ENCODE data around the gene SEZ6L2. TPM values are rescaled to one million over a fixed set of nuclear protein-coding genes. Genes with fewer than 3 reads are reported as not detected.
A peak's percentile ranks its signal among the peaks of the same experiment; 100 is the strongest.

Gene SEZ6L2
- total and polyA plus RNA-seq, 2 donors, result 1.5 to 7.7 TPM

- Histone ChIP-seq H3K36me3 (ENCODE audit: insufficient read depth) (no peaks in the 10 kb centered on the region), H3K4me1 (ENCODE audit: insufficient read depth) (no peaks in the 10 kb centered on the region), H3K27ac (ENCODE audit: low read depth) (no peak overlapping the region), H3K4me3 (ENCODE audit: low read depth, low read length) (no peak overlapping the region)
- 92% methylated on average over 7 of the region's 7 CpGs for WGBS
- no peak for DNase-seq (ENCODE audit: extremely low spot score)
Measured at GRCh38 chr16:29904947-29905346, 5.6 kb upstream of the SEZ6L2 start.

- Histone ChIP-seq H3K36me3 (ENCODE audit: insufficient read depth) (no peaks in the 10 kb centered on the region), H3K27ac (ENCODE audit: low read depth) (no peak overlapping the region), H3K4me1 (ENCODE audit: insufficient read depth) (no peaks in the 10 kb centered on the region), H3K4me3 (ENCODE audit: low read depth, low read length) (no peak overlapping the region)
- WGBS, result 71% methylated on average over 4 of the region's 4 CpGs
- no peak for DNase-seq (ENCODE audit: extremely low spot score)
Measured at GRCh38 chr16:29903590-29903989, 4.2 kb upstream of the SEZ6L2 start.

DNA sequence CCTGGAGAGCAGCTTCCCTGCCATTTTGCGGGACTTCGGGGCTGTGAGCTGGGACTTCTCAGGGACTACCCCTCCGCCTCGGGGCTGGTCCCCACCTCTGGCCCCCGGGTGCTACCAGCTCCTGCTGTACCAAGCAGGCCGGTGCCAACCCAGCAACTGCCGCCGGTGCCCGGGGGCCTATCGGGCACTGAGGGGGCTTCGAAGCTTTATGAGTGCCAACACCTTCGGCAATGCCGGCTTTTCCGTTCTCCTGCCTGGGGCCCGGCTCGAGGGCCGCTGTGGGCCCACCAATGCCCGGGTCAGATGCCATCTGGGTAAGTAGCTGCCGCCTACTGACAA lies 2.2 kb upstream of the SEZ6L2 start:
- WGBS, result 89% methylated on average over 19 of the region's 19 CpGs

DNA sequence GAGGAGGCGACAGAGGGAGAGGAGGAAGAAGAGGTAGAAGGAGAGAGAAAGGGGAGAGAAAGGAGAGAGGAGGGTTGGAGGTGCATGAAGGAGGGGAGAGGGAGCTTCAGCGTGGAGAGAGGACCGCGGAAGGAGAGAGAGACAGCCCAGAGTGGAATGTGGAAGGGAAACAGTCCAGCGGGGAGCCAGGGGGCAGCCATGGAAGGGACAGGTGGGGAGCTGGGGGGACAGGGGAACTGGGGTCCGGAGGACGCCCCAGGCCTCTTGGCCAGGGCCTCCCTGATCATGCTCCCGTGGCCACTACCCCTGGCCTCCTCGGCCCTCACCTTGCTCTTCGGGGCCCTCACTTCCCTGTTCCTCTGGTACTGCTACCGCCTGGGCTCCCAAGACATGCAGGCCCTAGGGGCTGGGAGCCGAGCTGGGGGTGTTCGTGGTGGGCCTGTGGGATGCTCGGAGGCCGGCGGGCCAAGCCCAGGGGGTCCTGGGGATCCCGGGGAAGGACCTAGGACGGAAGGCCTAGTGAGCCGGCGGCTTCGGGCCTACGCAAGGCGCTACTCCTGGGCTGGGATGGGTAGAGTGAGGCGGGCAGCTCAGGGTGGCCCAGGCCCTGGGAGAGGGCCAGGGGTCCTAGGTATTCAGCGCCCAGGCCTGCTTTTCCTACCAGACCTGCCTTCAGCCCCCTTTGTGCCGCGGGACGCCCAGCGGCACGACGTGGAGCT lies 1.7 kb upstream of the SEZ6L2 start:
- no peak overlapping the region for H3K4me3 ChIP-seq (ENCODE audit: low read depth, low read length)
- H3K4me1 ChIP-seq (ENCODE audit: insufficient read depth), result no peaks in the 10 kb centered on the region
- no peak for DNase-seq (ENCODE audit: extremely low spot score)
- no peaks in the 10 kb centered on the region for H3K36me3 ChIP-seq (ENCODE audit: insufficient read depth)
- 52% methylated on average over 31 of the region's 31 CpGs for WGBS
- H3K27ac ChIP-seq (ENCODE audit: low read depth), result no peak overlapping the region

More for the DNA sequence above, 2.2 kb upstream of the SEZ6L2 start:
- no peak overlapping the region for H3K27ac ChIP-seq (ENCODE audit: low read depth)
- no peaks in the 10 kb centered on the region for H3K4me1 ChIP-seq (ENCODE audit: insufficient read depth)
- H3K36me3 ChIP-seq (ENCODE audit: insufficient read depth), result no peaks in the 10 kb centered on the region
- no peak overlapping the region for H3K4me3 ChIP-seq (ENCODE audit: low read depth, low read length)
- DNase-seq (ENCODE audit: extremely low spot score), result no peak

DNA sequence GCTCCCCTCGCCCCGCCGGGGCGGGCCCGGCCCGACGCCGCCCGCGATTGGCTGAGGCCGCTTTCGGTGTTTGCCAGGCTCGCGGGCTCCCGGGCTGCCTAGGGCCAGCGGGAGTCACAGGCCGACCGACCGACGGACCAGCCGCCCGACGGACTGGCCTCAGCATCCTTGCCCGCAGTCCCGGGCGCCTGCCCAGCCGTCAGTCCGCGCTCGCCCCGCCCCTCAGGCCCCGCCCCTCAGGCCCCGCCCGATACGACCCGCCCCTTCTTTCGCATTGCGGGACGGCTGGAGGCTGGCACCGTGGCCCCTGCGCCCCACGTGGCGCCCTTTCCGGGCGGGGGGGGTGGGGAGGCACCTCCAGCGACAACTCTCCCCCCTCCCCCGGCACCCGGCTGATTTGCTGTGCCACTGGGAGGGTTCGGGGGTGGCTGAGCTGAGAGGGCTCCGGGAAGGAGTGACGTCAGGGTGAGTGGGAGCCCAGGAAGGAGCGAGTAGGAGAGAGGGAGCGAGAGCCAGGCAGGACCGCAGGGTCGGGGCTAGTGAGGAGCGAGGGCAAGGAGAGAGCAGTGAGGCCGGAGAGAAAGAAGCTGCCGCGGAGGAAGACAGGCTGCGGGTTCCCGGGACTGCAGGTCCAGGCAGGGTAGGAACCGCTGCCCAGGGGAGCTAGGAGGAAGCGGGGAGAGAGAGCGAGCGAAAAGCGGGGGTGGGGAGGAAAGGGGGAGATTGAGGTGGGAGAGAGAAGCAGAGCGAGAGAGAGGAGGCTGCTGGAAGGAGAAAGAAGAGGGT lies 945 bp upstream of the SEZ6L2 start, which contains the start of gene ASPHD1:
ASPHD1 (plus strand) TSS at position 387 of the 786 bp plus-strand sequence. CDS start 484 bp downstream, outside the sequence.
- H3K4me3 ChIP-seq (ENCODE audit: low read depth, low read length), result peak within 1 kb of the TSS; percentile 55
- no peak within 1 kb of the TSS for H3K27ac ChIP-seq (ENCODE audit: low read depth)
- WGBS, result 1% methylated on average over 67 of the region's 67 CpGs
- H3K36me3 ChIP-seq (ENCODE audit: insufficient read depth), result no peaks in the 10 kb centered on the region
- no peak for DNase-seq (ENCODE audit: extremely low spot score)
- H3K4me1 ChIP-seq (ENCODE audit: insufficient read depth), result no peaks in the 10 kb centered on the region

DNA sequence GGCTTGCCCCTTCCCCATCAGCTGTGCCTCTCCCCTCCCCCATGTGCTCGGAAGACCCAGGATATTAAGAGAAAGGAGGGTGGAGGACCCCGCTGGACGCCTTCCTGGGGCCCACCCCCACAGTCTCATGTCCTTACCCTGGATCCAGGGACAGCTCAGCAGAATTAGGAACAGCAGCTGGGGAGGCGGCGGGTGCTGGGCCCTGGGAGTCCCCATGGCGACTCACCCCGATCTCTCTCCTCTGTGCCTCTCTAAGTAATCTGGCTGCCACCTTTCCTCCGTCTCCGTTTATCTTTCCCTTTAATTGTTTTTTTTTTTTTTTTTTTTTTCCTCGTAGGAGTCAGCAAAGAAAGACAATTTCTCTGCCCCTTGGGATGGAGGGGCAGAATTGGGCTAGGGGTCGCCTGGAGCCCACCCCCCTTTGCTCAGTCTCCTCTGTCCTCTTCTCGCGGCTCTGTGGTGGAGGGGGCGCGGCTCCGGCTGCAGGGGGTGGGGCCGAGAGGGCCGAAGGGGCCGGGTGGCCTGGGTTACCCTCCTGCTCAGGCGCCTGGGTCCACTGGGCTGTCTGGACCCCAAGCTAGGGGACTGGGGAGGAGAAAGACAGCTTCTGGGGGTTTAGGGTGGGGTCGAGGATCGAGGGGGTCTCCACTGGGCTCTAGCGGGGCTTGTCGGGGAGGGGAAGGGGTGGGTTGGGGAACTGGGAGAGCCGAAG lies 390 bp downstream of the SEZ6L2 start:
- 2% methylated on average over 25 of the region's 25 CpGs for WGBS
- no peak for DNase-seq (ENCODE audit: extremely low spot score)
- Histone ChIP-seq H3K36me3 (ENCODE audit: insufficient read depth) (no peaks in the 10 kb centered on the region), H3K27ac (ENCODE audit: low read depth) (no peak overlapping the region), H3K4me3 (ENCODE audit: low read depth, low read length) (no peak overlapping the region), H3K4me1 (ENCODE audit: insufficient read depth) (no peaks in the 10 kb centered on the region)

GRCh38 chr16:29898135-29898803 lies 1.1 kb downstream of the SEZ6L2 start:
- no peaks in the 10 kb centered on the region for H3K4me1 ChIP-seq (ENCODE audit: insufficient read depth)

DNA sequence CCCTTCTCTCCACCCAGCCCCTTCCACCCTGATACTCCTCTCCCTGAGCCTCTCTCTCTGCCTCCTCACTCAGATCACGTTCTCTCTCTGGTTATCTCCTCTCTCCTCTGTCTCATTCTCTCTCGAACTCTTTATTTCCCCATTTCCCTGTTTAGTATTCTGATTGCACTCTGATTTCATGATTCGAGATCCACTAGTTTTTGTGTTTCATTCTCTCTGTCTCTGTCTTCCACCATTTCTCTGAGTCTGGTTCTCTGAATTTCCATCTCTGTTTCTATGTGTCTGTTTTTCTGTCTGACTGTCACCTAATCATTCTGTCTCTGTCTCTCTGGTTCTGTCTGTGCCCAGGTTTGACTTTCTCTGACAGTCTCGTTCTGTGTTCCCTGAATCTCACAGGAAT lies 2.0 kb downstream of the SEZ6L2 start:
- Histone ChIP-seq H3K4me3 (ENCODE audit: low read depth, low read length) (no peak overlapping the region), H3K4me1 (ENCODE audit: insufficient read depth) (no peaks in the 10 kb centered on the region), H3K36me3 (ENCODE audit: insufficient read depth) (no peaks in the 10 kb centered on the region), H3K27ac (ENCODE audit: low read depth) (no peak overlapping the region)
- 41% methylated on average over 4 of the region's 4 CpGs for whole genome bisulfite sequencing
- DNase-seq (ENCODE audit: extremely low spot score), result no peak

More at GRCh38 chr16:29898135-29898803, 1.1 kb downstream of the SEZ6L2 start:
- WGBS, result 10% methylated on average over 9 of the region's 9 CpGs
- DNase-seq (ENCODE audit: extremely low spot score), result no peak
- Histone ChIP-seq H3K4me3 (ENCODE audit: low read depth, low read length) (no peak overlapping the region), H3K36me3 (ENCODE audit: insufficient read depth) (no peaks in the 10 kb centered on the region), H3K27ac (ENCODE audit: low read depth) (no peak overlapping the region)

- no peak for DNase-seq (ENCODE audit: extremely low spot score)
- 39% methylated on average over 14 of the region's 15 CpGs for WGBS
- no peak overlapping the region for H3K27ac ChIP-seq (ENCODE audit: low read depth)
- no peak overlapping the region for H3K4me3 ChIP-seq (ENCODE audit: low read depth, low read length)
- no peaks in the 10 kb centered on the region for H3K36me3 ChIP-seq (ENCODE audit: insufficient read depth)
- H3K4me1 ChIP-seq (ENCODE audit: insufficient read depth), result no peaks in the 10 kb centered on the region
Measured at GRCh38 chr16:29896841-29897240, 2.5 kb downstream of the SEZ6L2 start.

GRCh38 chr16:29894352-29894751 lies 5.0 kb downstream of the SEZ6L2 start:
- WGBS, result 78% methylated on average over 4 of the region's 4 CpGs
- Histone ChIP-seq H3K27ac (ENCODE audit: low read depth) (no peak overlapping the region), H3K4me1 (ENCODE audit: insufficient read depth) (no peaks in the 10 kb centered on the region), H3K36me3 (ENCODE audit: insufficient read depth) (no peaks in the 10 kb centered on the region), H3K4me3 (ENCODE audit: low read depth, low read length) (no peak overlapping the region)
- no peak for DNase-seq (ENCODE audit: extremely low spot score)

GRCh38 chr16:29893553-29893952 lies 5.8 kb downstream of the SEZ6L2 start:
- no peak for DNase-seq (ENCODE audit: extremely low spot score)
- H3K4me3 ChIP-seq (ENCODE audit: low read depth, low read length), result no peak overlapping the region
- no peaks in the 10 kb centered on the region for H3K4me1 ChIP-seq (ENCODE audit: insufficient read depth)
- WGBS, result 93% methylated on average over 3 of the region's 3 CpGs
- H3K36me3 ChIP-seq (ENCODE audit: insufficient read depth), result no peaks in the 10 kb centered on the region
- no peak overlapping the region for H3K27ac ChIP-seq (ENCODE audit: low read depth)

DNA sequence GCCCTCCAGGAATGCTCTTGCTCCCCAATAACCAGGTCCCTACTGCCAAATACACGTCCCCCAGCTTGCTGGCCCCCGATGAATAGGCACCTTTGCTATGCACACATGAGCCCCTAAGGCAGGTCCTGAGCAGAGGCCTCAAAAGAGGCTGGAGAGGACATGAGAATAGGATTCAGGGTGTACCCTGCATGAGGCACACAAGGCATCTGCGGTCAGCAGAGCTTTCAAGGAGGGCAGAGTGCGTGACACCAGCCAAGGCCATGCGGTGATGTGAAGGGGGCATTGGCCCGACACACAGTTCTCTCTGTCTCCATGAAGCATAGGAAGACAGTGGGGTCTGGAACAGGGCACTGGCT lies 6.9 kb downstream of the SEZ6L2 start:
- Histone ChIP-seq H3K27ac (ENCODE audit: low read depth) (no peak overlapping the region), H3K4me1 (ENCODE audit: insufficient read depth) (no peaks in the 10 kb centered on the region), H3K4me3 (ENCODE audit: low read depth, low read length) (no peak overlapping the region), H3K36me3 (ENCODE audit: insufficient read depth) (no peaks in the 10 kb centered on the region)
- DNase-seq (ENCODE audit: extremely low spot score), result no peak
- WGBS, result 91% methylated on average over 6 of the region's 6 CpGs
